ENCODE measurements around the gene SERPINE1. TPM values are rescaled to one million over a fixed set of nuclear protein-coding genes. Genes with fewer than 3 reads are reported as not detected.

Gene SERPINE1
- total and polyA plus RNA-seq, 2 of the 13 experiments (the other 11 are each of a cell fraction or from before 2014, with no cell fraction given): 21.2 to 1,576 TPM

- TF ChIP-seq ZBTB39 (CRISPR knock-in tag; IDR thresholded peaks at IDR 0.05) (peak; percentile 79; the same call in 1 of the 2 replicates), ZNF468 (CRISPR knock-in tag; IDR thresholded peaks at IDR 0.05) (peak; percentile 97), GPBP1L1 (CRISPR knock-in tag; IDR thresholded peaks at IDR 0.05) (no peak), ZNF776 (CRISPR knock-in tag; IDR thresholded peaks at IDR 0.05) (peak; percentile 98), ZSCAN20 (CRISPR knock-in tag; IDR thresholded peaks at IDR 0.05; ENCODE audit: borderline replicate concordance) (peak; percentile 98), SOX6 (IDR thresholded peaks at IDR 0.05) (no peak), SOX6 (CRISPR knock-in tag; IDR thresholded peaks at IDR 0.05) (peak; percentile 75), MXD4 (CRISPR knock-in tag; IDR thresholded peaks at IDR 0.05) (peak; percentile 98), NFKB2 (CRISPR knock-in tag; IDR thresholded peaks at IDR 0.05; ENCODE audit: borderline replicate concordance) (peak; percentile 100), ZNF354B (CRISPR knock-in tag; IDR thresholded peaks at IDR 0.05) (peak; percentile 95), SRSF4 (IDR thresholded peaks at IDR 0.05; ENCODE audit: low read depth, low read length, poor library complexity, severe bottlenecking) (no peak), MXD3 (CRISPR knock-in tag; IDR thresholded peaks at IDR 0.05) (peak; percentile 99), MIER2 (CRISPR knock-in tag; IDR thresholded peaks at IDR 0.05) (peak; percentile 100), ZNF564 (CRISPR knock-in tag; IDR thresholded peaks at IDR 0.05) (peak; percentile 97), NR2F6 (IDR thresholded peaks at IDR 0.05) (no peak), NR2F6 (CRISPR knock-in tag; IDR thresholded peaks at IDR 0.05) (peak; percentile 67), HMG20B (CRISPR knock-in tag; conservative IDR thresholded peaks at IDR 0.05) (peak; percentile 77; the same call in 1 of the 2 replicates), ARNTL (CRISPR knock-in tag; IDR thresholded peaks at IDR 0.05) (peak; percentile 94), MTA1 (CRISPR knock-in tag; IDR thresholded peaks at IDR 0.05; ENCODE audit: borderline replicate concordance) (0 out of 2 replicates have a peak, but pooled peaks have one; percentile 34), RFX5 (IDR thresholded peaks at IDR 0.05; ENCODE audit: low read depth, low read length) (no peak), MTF2 (CRISPR knock-in tag; IDR thresholded peaks at IDR 0.05; ENCODE audit: borderline replicate concordance) (peak; percentile 91), MED13 (CRISPR knock-in tag; IDR thresholded peaks at IDR 0.05) (peak; percentile 98), ZNF121 (CRISPR knock-in tag; IDR thresholded peaks at IDR 0.05) (0 out of 2 replicates have a peak, but pooled peaks have one; percentile 35), ZNF180 (CRISPR knock-in tag; IDR thresholded peaks at IDR 0.05; ENCODE audit: borderline replicate concordance, low read depth) (no peak; the same call in 1 of the 2 replicates), JDP2 (CRISPR knock-in tag; IDR thresholded peaks at IDR 0.05; ENCODE audit: borderline replicate concordance) (peak; percentile 92; the same call in 1 of the 2 replicates)
These were observed 38.4 kb downstream of the SERPINE1 start, which contains the start of gene VGF (continued) for GRCh38 chr7:101165075-101165957.

Measured in HepG2 (cell line).